Measurements from ENCODE around the gene FLAD1. TPM values are rescaled to one million over a fixed set of nuclear protein-coding genes. Genes with fewer than 3 reads are reported as not detected.

FLAD1 gene
- total RNA-seq, 1 donor, result 20.6 TPM

DNA sequence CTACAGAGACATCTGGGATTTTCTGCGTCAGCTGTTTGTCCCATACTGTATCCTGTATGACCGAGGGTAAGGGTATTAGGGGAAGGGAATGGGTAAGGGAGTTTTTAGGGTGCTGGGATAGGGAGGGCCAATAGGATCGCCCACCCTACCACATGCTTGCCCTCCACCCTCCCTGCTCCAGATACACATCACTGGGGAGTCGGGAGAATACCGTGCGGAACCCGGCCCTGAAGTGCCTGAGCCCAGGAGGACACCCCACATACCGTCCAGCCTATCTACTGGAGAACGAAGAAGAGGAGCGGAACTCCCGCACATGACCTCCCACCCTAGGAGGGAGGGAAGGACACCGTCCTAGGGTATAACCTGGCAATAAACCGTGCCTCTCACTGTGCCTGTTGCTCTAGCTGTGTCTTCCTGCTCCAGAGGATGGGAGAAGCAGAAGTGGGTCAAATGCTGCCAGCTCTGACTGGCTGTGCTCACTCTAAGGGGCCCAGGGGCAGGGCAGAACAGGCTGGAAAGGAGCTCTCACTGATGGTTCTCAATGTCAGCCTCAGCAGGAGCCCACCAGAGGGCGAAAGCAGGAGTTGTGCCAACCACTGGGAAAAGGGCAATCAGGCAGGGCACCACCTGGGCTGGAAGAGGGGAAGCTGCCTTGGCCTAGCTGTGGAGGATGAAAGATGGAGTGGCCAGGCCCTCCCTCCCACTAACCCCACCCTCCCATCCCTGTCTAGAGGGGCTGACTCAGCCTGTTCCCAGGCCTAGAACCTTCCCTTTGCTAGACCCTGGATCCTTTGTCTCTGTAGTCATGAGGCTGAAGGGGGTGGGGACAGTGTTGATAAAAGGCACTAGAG lies 9.8 kb downstream of the FLAD1 start:
- Histone ChIP-seq H4K20me1 (ENCODE audit: insufficient read depth, low read length) (no peaks in the 10 kb centered on the region), H3K4me1 (ENCODE audit: insufficient read depth, low read length) (no peaks in the 10 kb centered on the region), H3K27ac (ENCODE audit: low read depth, low read length) (no peak overlapping the region), H3K27me3 (ENCODE audit: insufficient read depth, low read length) (no peaks in the 10 kb centered on the region), H3K36me3 (ENCODE audit: insufficient read depth, low read length) (peaks cover 23% of the 10 kb centered on the region), H3K9me3 (ENCODE audit: low read depth, low read length) (no peaks in the 10 kb centered on the region), H3K4me2 (ENCODE audit: insufficient read depth, low read length) (no peak overlapping the region), H3K79me2 (ENCODE audit: insufficient read depth, low read length) (peaks cover 14% of the 10 kb centered on the region), H3K4me3 (ENCODE audit: insufficient read depth, low read length) (no peak overlapping the region), H2AFZ (ENCODE audit: low read length) (no peak overlapping the region)
- TF ChIP-seq, protein P1, sequence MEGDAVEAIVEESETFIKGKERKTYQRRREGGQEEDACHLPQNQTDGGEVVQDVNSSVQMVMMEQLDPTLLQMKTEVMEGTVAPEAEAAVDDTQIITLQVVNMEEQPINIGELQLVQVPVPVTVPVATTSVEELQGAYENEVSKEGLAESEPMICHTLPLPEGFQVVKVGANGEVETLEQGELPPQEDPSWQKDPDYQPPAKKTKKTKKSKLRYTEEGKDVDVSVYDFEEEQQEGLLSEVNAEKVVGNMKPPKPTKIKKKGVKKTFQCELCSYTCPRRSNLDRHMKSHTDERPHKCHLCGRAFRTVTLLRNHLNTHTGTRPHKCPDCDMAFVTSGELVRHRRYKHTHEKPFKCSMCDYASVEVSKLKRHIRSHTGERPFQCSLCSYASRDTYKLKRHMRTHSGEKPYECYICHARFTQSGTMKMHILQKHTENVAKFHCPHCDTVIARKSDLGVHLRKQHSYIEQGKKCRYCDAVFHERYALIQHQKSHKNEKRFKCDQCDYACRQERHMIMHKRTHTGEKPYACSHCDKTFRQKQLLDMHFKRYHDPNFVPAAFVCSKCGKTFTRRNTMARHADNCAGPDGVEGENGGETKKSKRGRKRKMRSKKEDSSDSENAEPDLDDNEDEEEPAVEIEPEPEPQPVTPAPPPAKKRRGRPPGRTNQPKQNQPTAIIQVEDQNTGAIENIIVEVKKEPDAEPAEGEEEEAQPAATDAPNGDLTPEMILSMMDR (IDR thresholded peaks at IDR 0.05; ENCODE audit: extremely low read depth, low read depth, low read length), result peak; percentile 20
- DNase-seq (ENCODE audit: insufficient read length, low spot score, missing footprints), result peak; percentile 87

DNA sequence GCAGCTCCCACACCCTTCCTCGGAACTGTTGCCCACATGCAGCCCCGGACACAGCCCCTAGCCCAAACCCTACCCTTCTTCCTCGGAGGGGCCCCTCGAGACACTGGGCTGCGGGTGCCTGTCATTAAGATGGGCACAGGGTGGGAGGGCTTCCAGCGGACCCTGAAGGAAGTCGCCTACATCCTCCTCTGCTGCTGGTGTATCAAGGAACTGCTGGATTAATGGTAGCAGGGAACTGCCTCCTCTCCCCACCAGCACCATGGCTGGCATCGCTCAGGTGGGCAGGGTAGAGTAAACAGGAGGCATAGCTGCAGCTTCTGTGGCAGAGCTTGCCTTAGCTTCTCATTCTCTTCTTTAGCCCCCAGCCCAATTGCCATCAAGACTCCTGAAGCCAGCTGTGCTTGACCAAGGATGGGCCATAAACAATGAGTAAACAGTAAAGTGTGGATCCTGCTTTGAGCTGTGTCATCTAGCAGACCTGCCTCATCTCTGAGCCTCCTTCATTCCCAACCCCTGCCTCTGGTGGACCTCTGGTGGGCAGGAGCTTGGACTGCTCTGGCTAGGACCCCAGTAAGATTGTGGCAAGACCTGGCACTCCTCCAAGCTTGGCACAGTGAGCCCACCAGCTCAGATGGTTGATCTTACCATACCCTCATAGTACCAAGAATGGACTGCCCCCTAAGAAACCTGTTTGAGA lies 10.6 kb downstream of the FLAD1 start, which contains the start of gene LENEP:
LENEP (plus strand) TSS at position 15 of the 697 bp plus-strand sequence; CDS start at position 37, 22 bp downstream.
- Histone ChIP-seq H3K9me3 (ENCODE audit: low read depth, low read length) (no peaks in the 10 kb centered on the region), H3K4me3 (ENCODE audit: insufficient read depth, low read length) (no peak within 1 kb of the TSS), H3K4me2 (ENCODE audit: insufficient read depth, low read length) (no peak within 1 kb of the TSS), H3K79me2 (ENCODE audit: insufficient read depth, low read length) (peaks cover 8% of the 10 kb centered on the region), H3K36me3 (ENCODE audit: insufficient read depth, low read length) (peaks cover 19% of the 10 kb centered on the region), H2AFZ (ENCODE audit: low read length) (no peak within 1 kb of the TSS), H3K27ac (ENCODE audit: low read depth, low read length) (no peak within 1 kb of the TSS), H3K27me3 (ENCODE audit: insufficient read depth, low read length) (no peaks in the 10 kb centered on the region), H4K20me1 (ENCODE audit: insufficient read depth, low read length) (no peaks in the 10 kb centered on the region), H3K4me1 (ENCODE audit: insufficient read depth, low read length) (peaks cover under 1% of the 10 kb centered on the region)
- DNase-seq (ENCODE audit: insufficient read length, low spot score, missing footprints), result peak; percentile 66
- TF ChIP-seq, protein P1 (IDR thresholded peaks at IDR 0.05; ENCODE audit: extremely low read depth, low read depth, low read length), result no peak

DNA sequence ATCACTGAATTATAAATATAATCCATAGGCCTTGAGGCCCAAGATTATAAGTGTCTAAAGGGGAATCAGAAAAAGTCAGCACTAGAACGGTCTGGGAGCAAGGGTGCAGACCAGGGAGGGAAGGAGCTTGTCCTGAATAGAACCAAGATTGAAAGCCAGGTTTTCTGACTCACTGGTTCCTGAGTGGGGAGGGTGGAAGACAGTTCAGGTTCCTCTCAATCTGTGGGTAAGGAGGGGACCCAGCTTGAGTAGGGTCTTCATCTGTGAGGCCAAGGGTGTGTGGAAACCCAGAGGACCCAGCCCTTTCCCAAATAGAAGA lies 11.1 kb downstream of the FLAD1 start:
- peaks cover 4% of the 10 kb centered on the region for H3K79me2 ChIP-seq (ENCODE audit: insufficient read depth, low read length)
- H3K4me3 ChIP-seq (ENCODE audit: insufficient read depth, low read length), result no peak overlapping the region
- peaks cover 5% of the 10 kb centered on the region for H3K4me1 ChIP-seq (ENCODE audit: insufficient read depth, low read length)
- DNase-seq (ENCODE audit: insufficient read length, low spot score, missing footprints), result peak; percentile 68
- no peaks in the 10 kb centered on the region for H3K9me3 ChIP-seq (ENCODE audit: low read depth, low read length)
- H3K4me2 ChIP-seq (ENCODE audit: insufficient read depth, low read length), result no peak overlapping the region
- H3K27ac ChIP-seq (ENCODE audit: low read depth, low read length), result no peak overlapping the region
- H3K36me3 ChIP-seq (ENCODE audit: insufficient read depth, low read length), result peaks cover 14% of the 10 kb centered on the region
- TF ChIP-seq, protein P1 (IDR thresholded peaks at IDR 0.05; ENCODE audit: extremely low read depth, low read depth, low read length), result no peak
- no peaks in the 10 kb centered on the region for H4K20me1 ChIP-seq (ENCODE audit: insufficient read depth, low read length)
- no peak overlapping the region for H2AFZ ChIP-seq (ENCODE audit: low read length)
- H3K27me3 ChIP-seq (ENCODE audit: insufficient read depth, low read length), result no peaks in the 10 kb centered on the region

DNA sequence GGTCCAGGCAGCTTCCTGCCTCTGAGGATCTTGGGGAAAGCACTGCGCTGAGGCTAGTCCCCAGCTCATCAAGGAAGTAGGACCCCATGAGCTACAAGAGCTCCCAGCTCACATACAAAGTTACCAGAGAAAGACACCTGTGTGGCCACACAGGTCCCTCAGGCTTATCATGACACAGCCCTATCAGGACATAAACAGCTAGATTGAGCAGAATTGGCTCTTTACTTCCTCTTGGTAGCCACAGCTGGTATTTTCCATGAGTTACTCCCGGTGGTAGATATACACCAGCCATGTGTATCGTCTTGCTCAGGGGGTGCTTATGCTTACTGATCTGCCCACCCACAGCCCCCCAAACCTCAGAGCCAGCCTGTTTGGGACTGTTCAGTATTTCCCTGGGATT lies 11.4 kb downstream of the FLAD1 start:
- Histone ChIP-seq H3K79me2 (ENCODE audit: insufficient read depth, low read length) (peaks cover under 1% of the 10 kb centered on the region), H3K9me3 (ENCODE audit: low read depth, low read length) (no peaks in the 10 kb centered on the region), H4K20me1 (ENCODE audit: insufficient read depth, low read length) (no peaks in the 10 kb centered on the region), H2AFZ (ENCODE audit: low read length) (no peak overlapping the region), H3K27me3 (ENCODE audit: insufficient read depth, low read length) (no peaks in the 10 kb centered on the region), H3K4me1 (ENCODE audit: insufficient read depth, low read length) (peaks cover 7% of the 10 kb centered on the region), H3K27ac (ENCODE audit: low read depth, low read length) (no peak overlapping the region), H3K36me3 (ENCODE audit: insufficient read depth, low read length) (peaks cover 11% of the 10 kb centered on the region), H3K4me2 (ENCODE audit: insufficient read depth, low read length) (no peak overlapping the region), H3K4me3 (ENCODE audit: insufficient read depth, low read length) (no peak overlapping the region)
- DNase-seq (ENCODE audit: insufficient read length, low spot score, missing footprints), result peak; percentile 59
- TF ChIP-seq, protein P1 (IDR thresholded peaks at IDR 0.05; ENCODE audit: extremely low read depth, low read depth, low read length), result no peak
